DMS79 treated with DMSO at 0.1 percent for 48 hours (cell line): ENCODE measurements around the gene FSD1.
"Not testable (repeated sequence)": the region's sequence is repeated elsewhere in the genome, so short reads cannot be mapped to it uniquely, and the experiment has no call there.

ENCODE experiments used
- DNase-seq: peaks from one replicate; lab custom pipeline; 2025; lab: John Stamatoyannopoulos, UW

The FSD1 gene

DNA sequence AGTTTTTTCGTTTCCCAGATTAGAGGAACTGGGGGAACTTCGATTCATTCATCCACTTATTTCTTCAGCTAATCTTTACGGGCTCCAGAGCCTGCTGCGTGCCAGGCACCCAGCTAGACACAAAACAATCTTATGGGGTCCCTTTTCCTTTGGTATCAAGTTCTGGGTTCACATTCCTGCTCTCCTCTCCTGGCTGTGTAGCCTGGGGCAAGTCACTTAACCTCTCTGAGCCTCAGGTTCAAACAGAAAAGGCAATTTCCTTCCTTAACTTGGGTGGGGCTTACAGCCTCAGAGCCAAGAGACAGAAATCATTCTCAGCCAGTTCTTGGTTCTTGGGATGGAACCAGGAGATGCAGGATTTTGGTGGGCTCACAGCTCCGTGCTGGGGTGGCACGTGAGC is 19.4 kb upstream of the FSD1 start:
- no peak for DNase-seq

DNA sequence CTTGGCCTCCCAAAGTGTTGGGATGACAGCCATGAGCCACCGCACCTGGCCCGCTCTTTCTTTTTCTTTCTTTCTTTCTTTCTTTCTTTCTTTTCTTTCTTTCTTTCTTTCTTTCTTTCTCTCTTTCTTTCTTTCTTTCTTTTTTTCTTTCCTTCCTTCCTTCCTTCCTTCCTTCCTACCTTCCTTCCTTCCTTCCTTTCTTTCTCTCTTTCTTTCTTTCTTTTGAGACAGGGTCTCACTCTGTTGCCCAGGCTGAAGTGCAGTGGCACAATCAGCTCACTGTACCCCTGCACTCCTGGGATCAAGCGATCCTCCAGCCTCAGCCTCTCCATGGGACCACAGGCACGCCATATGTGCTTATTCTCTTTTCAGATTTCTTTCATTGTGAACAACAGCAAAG is 18.3 kb upstream of the FSD1 start:
- not testable (repeated sequence) for DNase-seq

DNA sequence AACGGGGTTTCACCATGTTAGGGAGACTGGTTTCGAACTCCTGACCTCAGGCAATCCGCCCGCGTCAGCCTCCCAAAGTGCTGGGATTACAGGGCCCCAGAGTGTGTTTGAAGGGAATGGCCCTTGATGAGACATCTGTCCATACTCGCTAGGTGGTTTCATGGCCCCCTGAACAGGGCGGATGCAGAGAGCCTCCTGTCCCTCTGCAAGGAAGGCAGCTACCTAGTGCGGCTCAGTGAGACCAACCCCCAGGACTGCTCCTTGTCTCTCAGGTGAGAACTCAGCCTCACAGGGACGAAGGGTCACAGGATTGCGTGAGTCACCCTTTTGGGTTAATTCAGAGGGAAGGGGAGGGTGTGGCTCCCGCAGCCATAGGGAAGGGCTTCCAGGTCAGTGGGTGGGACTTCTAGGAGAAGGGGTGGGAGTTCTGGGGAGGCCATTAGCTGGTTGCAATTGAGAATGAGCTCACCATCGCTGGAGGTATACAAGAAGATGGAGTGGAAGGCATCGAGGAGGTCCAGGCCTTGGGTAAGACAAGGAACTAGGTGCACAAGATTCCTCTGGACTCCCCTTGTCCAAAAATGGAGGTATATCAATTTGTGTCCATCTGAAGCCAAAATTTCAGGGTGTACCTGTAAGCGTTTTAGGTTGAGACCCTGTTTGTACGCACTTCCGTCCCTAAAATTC is 16.2 kb upstream of the FSD1 start:
- DNase-seq: no peak

DNA sequence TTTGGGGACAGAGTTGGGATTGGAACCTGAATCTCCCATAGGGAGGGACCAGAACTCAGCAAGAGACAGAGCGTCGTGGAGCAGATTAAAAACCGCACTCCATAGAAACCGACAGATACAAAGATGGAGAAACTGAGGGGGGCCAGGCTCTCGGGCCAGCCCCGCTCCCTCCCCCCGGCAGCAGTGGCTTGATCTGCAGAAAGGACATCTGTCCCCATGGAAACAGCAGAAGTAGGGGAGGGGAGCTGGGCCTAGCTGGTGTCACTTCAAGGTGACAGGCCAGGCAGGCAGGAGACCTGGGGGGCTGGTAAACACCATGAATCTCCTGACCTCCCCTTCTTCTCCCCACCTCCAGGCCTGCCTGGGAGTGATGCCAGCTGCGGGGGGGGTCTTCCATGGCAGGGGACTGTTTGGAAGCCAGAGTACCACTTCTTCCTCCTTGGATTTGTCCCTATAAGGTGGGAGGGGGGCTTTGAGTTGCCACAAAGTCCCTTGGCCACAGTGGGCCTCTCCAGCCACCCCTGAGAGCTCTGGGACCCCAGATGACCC is 13.1 kb upstream of the FSD1 start:
- no peak for DNase-seq

DNA sequence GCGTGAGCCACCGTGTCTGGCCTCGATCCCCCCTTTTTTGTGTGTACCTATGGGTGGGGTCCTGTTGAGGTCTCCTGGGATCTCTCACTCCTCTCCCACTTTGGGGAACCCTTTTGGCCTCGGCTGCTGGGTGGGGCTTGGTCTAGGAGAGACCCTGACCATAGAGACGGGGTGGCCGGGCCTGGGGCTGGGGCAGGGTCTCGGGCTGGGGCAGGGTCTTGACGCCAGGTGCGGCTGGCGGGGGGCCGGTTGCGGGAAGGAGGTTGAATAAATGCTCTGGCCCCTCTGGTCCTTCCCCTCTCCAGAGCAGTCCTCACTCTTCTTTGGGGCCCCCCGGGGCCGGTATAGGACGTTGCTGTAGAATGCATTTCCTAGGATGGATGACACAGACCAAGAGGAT is 11.9 kb upstream of the FSD1 start:
- no peak for DNase-seq

DNA sequence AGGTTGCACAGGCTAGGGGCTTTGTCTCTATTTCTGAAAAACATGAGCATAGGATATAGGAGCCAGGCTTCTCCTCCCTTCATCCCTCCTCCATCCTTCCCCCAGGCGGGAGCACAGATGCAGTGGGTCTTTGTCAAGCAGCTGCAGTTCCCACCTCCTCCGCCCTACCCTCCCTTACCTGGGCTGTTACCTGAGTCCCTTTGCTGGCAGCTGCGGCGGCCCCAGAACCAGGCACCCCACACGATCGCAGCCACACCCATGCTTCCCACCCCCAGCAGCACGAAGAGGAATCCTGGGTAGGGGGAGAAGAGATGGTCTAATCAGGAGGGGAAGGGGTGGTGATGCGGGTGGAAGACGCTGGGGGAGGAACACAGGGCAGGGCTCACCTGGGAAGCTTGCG is 10.0 kb upstream of the FSD1 start:
- no peak for DNase-seq

DNA sequence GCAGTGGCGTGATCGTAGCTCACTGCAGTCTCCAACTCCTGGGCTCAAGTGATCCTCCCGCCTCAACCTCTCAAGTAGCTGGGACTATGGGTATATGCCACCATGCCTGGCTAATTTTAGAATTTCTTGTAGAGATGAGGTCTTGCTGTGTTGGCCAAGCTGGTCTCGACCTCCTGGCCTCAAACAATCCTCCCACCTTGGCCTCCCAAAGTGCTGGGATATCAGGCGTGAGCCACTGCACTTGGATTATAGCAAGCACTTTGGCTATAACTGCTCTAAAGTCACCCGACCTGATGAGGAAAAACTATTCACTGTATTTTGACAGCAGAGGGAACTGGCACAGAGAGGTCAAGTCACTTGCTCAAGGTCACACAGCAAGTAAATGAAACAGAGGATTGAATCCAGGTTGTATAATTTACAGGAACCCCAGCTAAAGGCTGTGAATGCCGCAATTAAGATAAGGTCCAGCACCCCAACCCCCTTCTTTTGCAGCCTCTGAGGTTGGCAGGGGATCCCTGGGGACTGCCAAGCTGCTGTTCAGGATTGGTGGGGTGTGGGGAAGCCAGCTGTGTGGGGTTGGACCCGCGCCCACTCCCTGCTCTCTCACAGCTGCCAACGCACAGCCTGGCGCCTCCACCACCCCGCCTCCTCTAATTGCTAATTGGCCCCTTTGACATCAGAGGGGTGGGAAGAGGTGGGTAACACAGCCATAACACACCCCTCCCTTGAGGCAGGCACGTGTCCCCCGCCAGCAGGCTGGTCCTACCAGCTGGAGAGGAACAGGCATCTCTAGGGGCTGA is 8.2 kb upstream of the FSD1 start:
- peak; percentile 76 for DNase-seq

DNA sequence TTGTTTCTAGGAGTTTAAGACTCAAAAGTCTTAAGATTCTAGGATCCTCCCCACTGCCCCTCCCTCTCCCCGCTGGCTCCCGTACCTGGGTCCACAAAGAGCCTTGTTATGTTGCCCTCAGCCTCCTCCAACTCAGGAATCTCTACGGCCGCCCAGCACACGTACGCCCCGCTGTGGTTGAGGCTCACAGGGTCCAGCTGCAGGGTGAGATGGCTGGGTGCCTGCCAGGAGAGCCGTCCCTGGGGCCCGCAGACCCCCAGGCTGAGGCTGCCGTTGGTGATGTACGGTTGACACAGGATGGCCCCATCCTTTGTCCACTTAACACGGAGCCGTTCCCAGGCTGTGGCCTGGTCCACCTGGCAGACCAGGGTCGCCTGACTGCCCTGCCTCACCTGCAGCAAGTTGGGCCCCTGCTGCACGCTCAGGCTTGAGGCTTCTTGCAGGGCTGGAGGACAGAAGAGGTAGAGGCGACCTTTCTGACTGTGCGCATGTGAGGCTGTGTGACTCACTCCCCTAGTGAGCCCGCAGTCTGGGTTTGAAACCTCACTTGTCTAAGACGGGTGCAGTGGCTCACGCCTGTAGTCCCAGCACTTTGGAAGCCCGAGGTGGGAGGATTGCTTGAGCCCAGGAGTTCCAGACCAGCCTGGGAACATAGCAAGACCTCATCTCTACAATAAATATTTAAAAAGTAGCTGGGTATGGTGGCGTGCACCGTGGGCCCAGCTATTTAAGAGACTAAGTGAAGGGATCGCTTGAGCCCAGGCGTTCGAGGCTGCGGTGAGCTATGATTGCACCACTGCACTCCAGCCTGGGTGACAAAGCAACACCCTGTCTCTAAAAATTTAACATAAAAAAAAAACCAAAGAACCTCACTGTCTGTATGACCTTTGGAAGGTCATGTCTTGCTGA is 6.2 kb upstream of the FSD1 start:
- DNase-seq: no peak

DNA sequence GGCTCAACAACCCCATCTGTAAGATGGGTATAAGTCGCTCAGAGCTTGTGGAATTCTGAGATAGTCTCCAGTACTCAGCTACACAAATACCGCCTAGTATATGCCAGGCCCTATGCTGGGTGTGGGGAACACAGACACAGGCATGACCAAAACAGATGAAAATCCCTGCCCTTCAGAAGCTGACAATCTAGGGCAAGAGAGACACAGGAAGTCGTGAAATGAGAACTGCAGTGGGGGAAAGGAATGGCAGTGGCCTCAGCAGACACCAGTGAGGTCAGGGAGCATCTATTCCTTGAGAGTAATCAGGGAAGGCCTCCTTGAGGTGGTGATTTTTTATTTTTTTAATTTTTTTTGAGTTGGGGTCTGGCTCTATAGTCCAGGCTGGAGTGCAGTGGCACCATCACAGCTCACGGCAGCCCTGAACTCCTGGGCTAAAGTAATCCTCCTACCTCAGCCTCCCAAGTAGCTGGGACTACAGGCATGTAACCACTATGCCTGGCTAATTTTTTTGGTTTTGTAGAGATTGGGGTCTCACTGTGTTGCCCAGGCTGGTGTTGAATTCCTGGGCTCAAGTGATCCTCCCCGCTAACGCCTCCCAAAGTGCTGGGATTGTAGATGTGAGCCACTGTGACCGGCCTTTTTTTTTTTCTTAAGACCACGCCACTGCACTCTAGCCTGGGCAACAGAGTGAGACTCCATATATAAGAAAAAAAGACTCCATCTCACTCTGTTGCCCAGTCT is 5.4 kb upstream of the FSD1 start:
- no peak for DNase-seq

DNA sequence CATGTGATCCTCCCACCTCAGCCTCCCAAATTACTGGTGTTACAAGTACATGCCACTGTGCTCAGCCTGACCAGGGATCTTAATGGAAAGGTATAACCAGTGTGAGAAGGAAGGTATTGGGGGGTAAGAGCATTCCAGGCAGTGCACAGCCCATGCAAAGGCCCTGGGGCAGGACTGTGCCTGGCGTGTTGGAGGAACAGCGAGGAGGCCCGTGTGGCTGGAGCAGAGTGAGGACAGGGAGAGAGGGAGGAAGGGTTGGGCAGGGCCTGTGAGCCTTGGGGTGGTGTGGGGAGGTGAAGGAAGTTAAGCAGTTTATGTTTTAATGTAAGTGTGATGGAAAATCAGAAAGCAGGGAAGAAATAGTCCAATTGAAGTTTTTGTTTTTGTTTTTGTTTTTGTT is 3.8 kb upstream of the FSD1 start:
- DNase-seq: no peak

DNA sequence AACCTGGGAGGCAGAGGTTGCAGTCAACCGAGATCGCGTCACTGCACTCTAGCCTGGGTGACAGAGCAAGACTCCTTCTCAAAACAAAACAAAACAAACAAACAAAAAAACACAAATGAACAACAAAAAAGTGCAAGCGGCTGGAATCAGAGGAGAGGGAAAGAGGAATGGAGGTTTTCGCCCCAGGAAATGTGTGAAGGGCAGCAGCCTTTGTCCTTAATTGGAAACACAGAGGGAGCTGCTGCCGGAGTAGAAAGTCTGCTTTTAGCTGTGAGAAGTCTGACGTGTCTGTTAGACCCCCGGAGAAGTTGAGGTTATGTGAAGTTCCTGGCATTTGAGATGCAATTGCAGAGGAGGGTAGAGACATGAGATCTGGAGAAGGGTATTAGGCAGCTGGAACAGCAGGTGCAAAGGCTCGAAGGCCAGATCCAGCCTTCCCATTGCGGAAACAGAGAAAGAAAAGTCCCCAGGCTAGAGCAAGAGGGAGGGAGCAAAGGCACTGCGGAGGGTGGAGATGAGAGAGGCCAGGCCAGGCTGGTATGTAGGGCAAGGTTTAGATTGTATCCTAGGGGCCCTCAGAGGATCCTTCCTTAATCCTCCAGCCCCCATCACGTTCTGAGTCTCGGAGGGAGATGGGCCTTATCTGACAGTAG is 2.7 kb upstream of the FSD1 start:
- no peak for DNase-seq

DNA sequence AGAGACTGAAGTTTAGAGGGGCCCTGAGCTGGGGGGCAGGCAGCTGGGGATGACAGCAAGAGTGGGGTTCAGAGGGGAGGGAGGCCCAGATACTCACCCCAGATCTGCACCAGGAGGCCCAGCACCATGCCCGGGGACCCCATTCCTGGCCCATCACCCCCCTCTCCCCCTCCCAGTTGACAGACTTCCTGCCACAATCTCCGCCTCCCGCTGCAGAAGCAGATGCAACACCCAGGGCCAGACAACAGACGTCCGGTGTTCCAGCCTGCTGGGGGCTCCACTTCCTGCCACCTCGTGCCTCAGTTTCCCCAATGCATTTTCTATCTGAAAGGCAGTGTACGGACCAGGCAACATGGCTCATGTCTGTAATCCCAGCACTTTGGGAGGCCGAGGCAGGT is 2.2 kb upstream of the FSD1 start, which contains the start of gene TMIGD2:
TMIGD2 (minus strand) TSS at position 147 of the 398 bp plus-strand sequence; CDS start at position 143, 4 bp downstream.
- DNase-seq: no peak

DNA sequence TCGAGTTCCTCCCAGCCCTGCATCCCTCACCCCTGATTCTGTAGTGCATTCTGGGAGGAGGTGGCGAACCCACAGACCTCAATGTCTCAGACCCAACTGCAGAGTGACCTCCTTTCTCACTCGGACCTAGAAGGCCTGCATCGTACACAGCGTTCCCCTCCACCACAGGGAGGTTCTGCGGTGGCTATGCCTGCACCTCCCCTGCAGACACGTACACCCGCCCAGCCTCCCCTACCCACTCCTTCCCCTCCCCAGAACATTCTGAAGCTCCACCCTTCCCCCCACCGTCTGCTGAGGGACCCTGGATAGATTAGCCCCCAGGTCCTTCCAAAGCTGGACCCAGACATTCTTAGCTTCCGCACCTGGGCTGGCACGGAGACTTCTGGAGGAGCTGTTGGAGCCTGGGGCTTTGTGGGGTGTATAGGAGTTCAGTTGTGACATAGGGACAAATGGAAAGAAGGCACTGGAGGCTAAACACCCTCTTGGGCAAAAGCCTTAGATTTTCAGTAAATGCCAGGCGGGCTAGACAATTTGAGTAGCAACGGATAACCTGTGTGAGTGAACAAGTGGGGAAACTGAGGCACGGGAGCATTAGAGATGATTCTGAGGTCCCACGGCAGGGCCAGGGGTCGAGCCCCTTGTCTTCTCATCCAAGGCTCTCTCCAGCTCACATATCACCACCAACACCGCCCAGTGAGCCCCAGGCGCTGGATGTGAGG is 420 bp upstream of the FSD1 start:
- no peak for DNase-seq

DNA sequence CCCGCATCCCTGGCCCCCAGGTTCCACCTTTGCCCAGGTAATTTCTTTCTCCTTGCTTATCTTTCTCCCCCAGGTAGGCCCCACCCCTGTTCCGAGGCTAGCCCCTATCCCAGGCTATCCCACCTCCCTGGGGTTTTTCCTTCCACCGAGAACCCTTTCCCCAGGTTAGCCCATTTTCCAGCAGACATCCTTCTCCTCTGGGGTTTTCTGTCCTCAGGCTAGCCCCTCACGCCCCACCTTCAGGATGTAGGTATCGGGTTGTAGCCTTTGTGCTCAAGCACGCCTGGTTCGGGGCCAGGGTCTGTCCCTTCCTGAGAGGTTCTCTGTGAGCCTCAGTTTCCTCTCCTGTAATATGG is 837 bp downstream of the FSD1 start:
- DNase-seq: no peak

DNA sequence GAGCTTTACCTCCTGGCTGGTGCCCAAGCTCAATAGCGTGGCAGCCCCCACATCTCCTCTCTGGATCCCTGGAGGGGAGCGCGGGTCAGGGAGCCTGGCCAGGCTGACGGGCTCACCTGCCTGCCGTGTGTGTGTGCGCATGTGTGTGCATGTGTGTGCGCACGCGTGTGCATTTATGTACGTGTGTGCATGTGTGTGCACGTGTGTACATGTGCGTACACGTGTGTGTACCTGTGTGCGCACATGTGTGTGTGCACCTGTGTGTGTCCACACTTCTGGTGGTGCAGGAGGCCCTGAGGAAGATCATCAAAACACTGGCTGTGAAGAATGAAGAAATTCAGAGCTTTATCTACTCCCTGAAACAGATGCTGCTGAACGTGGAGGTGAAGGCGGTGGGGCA is 1.3 kb downstream of the FSD1 start:
- DNase-seq: no peak

DNA sequence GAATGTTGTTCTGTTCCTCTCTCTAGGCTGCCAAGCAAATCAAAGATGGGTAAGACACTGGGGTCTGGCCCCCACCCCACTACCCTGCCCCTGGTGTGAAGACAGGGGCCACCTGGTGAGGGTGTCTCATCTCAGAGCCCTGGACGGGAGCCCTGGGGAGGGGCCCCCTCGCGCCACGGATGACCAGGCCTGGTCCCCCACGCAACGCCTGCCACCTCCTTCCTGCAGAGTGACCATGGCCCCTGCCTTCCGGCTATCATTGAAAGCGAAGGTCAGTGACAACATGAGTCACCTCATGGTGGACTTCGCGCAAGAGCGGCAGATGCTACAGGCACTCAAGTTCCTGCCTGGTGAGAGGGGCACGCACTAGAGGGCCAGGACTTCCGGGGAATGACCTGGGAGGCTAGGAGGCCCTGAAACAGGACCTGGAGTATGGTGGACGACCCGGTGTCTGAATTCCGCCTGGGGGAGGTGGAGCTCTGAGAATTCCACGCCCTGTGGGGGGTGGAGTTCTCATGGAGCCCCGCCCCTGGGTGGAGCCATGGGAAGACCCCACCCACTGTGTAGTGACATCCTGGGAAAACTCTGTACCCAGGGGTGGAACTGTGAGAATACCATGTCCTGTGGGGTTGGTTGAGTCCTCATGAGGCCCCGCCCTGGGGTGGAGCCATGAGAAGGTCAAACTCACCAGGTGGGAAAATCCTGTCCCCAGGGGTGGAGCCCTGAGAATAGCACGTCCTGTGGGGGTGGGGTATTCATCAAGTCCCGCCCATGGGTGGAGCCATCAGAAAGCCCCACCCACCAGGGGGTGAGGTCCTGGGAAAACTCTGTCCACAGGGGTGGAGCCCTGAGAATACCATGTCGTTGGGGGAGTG is 6.1 kb downstream of the FSD1 start:
- DNase-seq: no peak

DNA sequence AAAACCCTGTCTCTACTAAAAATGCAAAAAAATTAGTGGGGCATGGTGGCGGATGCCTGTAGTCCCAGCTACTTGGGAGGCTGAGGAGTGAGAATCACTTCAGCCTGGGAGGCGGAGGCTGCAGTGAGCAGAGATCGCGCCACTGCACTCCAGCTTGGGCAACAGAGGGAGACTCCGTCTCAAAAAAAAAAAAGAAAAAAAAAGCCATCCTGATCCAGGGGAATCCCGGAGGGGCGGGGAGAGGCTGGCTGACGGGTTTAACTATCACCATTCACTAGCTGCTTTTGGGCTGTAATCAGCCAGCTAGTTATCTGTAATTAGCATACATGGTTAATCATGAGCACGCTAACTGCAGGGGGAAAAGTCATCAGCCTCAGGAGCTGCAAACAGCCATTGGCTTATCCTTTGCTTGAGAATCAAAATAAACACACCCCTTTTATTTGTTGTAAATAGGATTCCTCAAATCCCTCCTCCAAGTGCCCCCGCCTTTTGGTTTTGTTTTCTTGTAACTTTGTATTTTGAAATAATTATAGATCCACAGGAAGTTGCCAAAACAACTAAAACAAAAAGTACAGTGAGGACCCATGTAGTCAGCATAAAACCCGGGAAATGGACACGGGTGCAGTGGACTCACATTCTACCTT is 9.6 kb downstream of the FSD1 start:
- no peak for DNase-seq

DNA sequence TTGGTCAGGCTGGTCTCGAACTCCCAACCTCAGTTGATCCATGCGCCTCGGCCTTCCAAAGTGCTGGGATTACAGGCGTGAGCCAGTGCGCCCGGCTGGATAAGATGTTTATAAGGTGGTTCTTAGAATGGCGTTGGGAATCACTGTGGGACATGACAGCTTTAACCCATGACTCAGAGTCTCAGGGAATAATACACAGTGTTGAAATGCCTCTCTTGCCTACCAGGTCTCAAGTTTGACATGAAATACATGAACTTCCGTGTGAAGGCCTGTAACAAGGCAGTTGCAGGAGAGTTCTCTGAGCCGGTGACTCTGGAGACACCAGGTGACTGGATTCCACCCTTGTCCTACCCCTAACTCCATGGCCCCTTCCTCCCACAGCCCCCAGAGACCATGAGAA is 12.6 kb downstream of the FSD1 start:
- DNase-seq: no peak

DNA sequence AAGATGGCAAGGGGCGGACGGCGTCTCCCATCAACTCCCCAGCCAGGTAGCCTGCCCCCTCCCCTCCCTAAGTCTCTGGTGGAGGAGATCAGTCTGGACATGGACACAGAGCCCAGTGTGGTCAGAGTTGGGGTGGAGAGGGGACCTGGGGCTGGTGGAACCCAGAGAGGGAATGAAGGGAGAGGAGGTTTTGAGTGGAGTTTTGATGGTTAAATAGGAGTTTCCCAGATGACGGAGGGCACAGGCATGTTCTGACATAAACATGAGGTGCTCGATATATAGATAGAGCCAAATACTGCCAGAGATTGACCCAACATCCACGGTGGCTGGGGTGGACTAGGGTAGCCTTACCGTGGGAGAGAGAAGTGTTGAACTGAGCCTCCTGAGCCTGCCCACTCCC is 14.1 kb downstream of the FSD1 start:
- DNase-seq: no peak
